H1 (cell line): ENCODE data around the gene FAM181A. TPM values are rescaled to one million over a fixed set of nuclear protein-coding genes. Genes with fewer than 3 reads are reported as not detected.

Source experiments
- CTCF ChIA-PET: fragments of 300-600 bp; sonication (Branson Sonifier 250); formaldehyde crosslinking; loops from one replicate; lab custom pipeline; 2021; ENCODE audit not compliant: partially characterized antibody; lab: Charles Lee
- POLR2A ChIA-PET: fragments of 300-600 bp; sonication (Branson Sonifier 250); formaldehyde crosslinking; loops from one replicate; lab custom pipeline; 2021; ENCODE audit warnings: inconsistent platforms; ENCODE audit not compliant: partially characterized antibody; lab: Charles Lee
- DNase-seq, 2 experiments: peaks; one replicate each; pipeline versions ENCODE4 v3.0.0 to v3.0.0-alpha.2; 2010 to 2022; ENCODE audit warnings: low spot score in 2 of 2, low read depth in 1 of 2, mixed read lengths in 1 of 2
- FAIRE-seq: peaks from 2 replicates; lab custom pipeline; 2011; peaks lifted over from hg19 to GRCh38; lab: Jason Lieb, UNC
- H2AFZ ChIP-seq: 2 replicates; pipeline ENCODE4 v1.8.1; 2012; ENCODE audit warnings: low read length, inconsistent platforms
- H2AK5ac ChIP-seq: 2 replicates; pipeline ENCODE4 v1.6.1; 2013; ENCODE audit warnings: low read depth, low read length
- H2BK120ac ChIP-seq: replicated peaks from 2 replicates; pipeline ENCODE3; 2013; ENCODE audit warnings: low read depth, low read length, inconsistent platforms
- H2BK12ac ChIP-seq: 2 replicates; pipeline ENCODE4 v1.6.1; 2013; ENCODE audit warnings: low read depth, low read length
- H2BK15ac ChIP-seq: 2 replicates; pipeline ENCODE4 v1.6.1; 2013; ENCODE audit warnings: low read length
- H2BK20ac ChIP-seq: 2 replicates; pipeline ENCODE4 v1.6.1; 2013; ENCODE audit warnings: low read length
- H2BK5ac ChIP-seq: 2 replicates; pipeline ENCODE4 v1.6.1; 2013; ENCODE audit warnings: low read depth, low read length
- H3K14ac ChIP-seq: 2 replicates; pipeline ENCODE4 v1.6.1; 2013; ENCODE audit warnings: inconsistent platforms; ENCODE audit not compliant: insufficient read length
- H3K18ac ChIP-seq: 2 replicates; pipeline ENCODE4 v1.6.1; 2013; ENCODE audit warnings: low read length; ENCODE audit errors: extremely low read depth
- H3K23ac ChIP-seq: 2 replicates; pipeline ENCODE4 v1.6.1; 2013; ENCODE audit warnings: inconsistent platforms; ENCODE audit not compliant: insufficient read length
- H3K23me2 ChIP-seq: 2 replicates; pipeline ENCODE4 v1.6.1; 2013; ENCODE audit warnings: low read depth, low read length
- H3K27ac ChIP-seq: 2 replicates; pipeline ENCODE4 v1.6.1; 2011; ENCODE audit warnings: low read depth, low read length, inconsistent platforms
- H3K27me3 ChIP-seq, 4 experiments: replicated peaks in 1 of 4; 1 replicate in 1 of 4; 2 replicates in 3 of 4; pipeline versions ENCODE4 v1.6.1 to v1.8.1; 2011 to 2013; ENCODE audit warnings: low read length in 3 of 4, mild to moderate bottlenecking in 3 of 4, inconsistent platforms in 2 of 4, mixed read lengths in 2 of 4, moderate library complexity in 1 of 4; ENCODE audit not compliant: control insufficient read depth in 3 of 4, insufficient read depth in 3 of 4; ENCODE audit errors: extremely low read depth in 1 of 4
- H3K36me3 ChIP-seq, 4 experiments: 2 replicates each; pipeline versions ENCODE4 v1.6.1 to v1.8.1; 2011 to 2013; ENCODE audit warnings: mild to moderate bottlenecking in 4 of 4, low read length in 3 of 4, moderate library complexity in 2 of 4, control low read depth in 1 of 4, inconsistent platforms in 1 of 4; ENCODE audit not compliant: insufficient read depth in 4 of 4, control insufficient read depth in 2 of 4
- H3K4ac ChIP-seq: replicated peaks from 2 replicates; pipeline ENCODE3; 2013; ENCODE audit warnings: low read length, low read depth, mixed read lengths, inconsistent platforms; ENCODE audit not compliant: insufficient read length
- H3K4me1 ChIP-seq, 4 experiments: replicated peaks in 1 of 4; 1 replicate in 1 of 4; 2 replicates in 3 of 4; pipeline versions ENCODE4 v1.6.1 to v1.8.1; 2011 to 2013; ENCODE audit warnings: low read length in 3 of 4, inconsistent platforms in 2 of 4, mixed read lengths in 1 of 4; ENCODE audit not compliant: insufficient read depth in 4 of 4, control insufficient read depth in 3 of 4
- H3K4me2 ChIP-seq, 2 experiments: 2 replicates each; pipeline versions ENCODE4 v1.6.1 to v1.8.1; 2011 to 2013; ENCODE audit warnings: low read depth in 2 of 2, low read length in 2 of 2, control low read depth in 1 of 2, inconsistent platforms in 1 of 2, mild to moderate bottlenecking in 1 of 2; ENCODE audit not compliant: insufficient read depth in 1 of 2
- H3K4me3 ChIP-seq, 4 experiments: fragments of 200-600, 300-600 bp in 1 of 4; sonication (generic), shearing (Covaris generic), sonication (Bioruptor Twin) in 1 of 4; 2 replicates each; pipeline versions ENCODE4 v1.5.1 to v1.8.1; 2011 to 2016; ENCODE audit warnings: low read length in 4 of 4, low read depth in 3 of 4, control low read depth in 2 of 4, inconsistent platforms in 2 of 4, mild to moderate bottlenecking in 2 of 4, mixed read lengths in 1 of 4, moderate library complexity in 1 of 4; ENCODE audit not compliant: insufficient read depth in 2 of 4; ENCODE audit errors: extremely low read depth in 1 of 4
- H3K56ac ChIP-seq: replicated peaks from 2 replicates; pipeline ENCODE3; 2013; ENCODE audit warnings: low read depth, mild to moderate bottlenecking, mixed read lengths, low read length, inconsistent platforms; ENCODE audit not compliant: insufficient read length
- H3K79me1 ChIP-seq: 2 replicates; pipeline ENCODE4 v1.6.1; 2013; ENCODE audit warnings: low read depth, low read length, control low read depth
- H3K79me2 ChIP-seq, 2 experiments: 2 replicates each; pipeline versions ENCODE4 v1.6.1 to v1.8.1; 2012 to 2013; ENCODE audit warnings: low read length in 2 of 2, mild to moderate bottlenecking in 2 of 2, inconsistent platforms in 1 of 2; ENCODE audit not compliant: insufficient read depth in 2 of 2, control insufficient read depth in 1 of 2
- H3K9ac ChIP-seq, 4 experiments: replicated peaks in 1 of 4; 1 replicate in 1 of 4; 2 replicates in 3 of 4; pipeline versions ENCODE4 v1.6.1 to v1.8.1; 2011 to 2013; ENCODE audit warnings: low read depth in 3 of 4, low read length in 3 of 4, control low read depth in 2 of 4, mild to moderate bottlenecking in 2 of 4, moderate library complexity in 2 of 4, inconsistent platforms in 1 of 4; ENCODE audit errors: extremely low read depth in 1 of 4
- H3K9me3 ChIP-seq, 2 experiments: 2 replicates each; pipeline versions ENCODE4 v1.6.1 to v1.8.1; 2012 to 2013; ENCODE audit warnings: mild to moderate bottlenecking in 2 of 2, moderate library complexity in 2 of 2, control low read depth in 1 of 2, inconsistent platforms in 1 of 2, low read depth in 1 of 2, low read length in 1 of 2, mixed read lengths in 1 of 2; ENCODE audit not compliant: insufficient read depth in 2 of 2
- H4K20me1 ChIP-seq, 2 experiments: replicated peaks in 1 of 2; 2 replicates each; pipeline versions ENCODE3 to v1.8.1; 2011 to 2013; ENCODE audit warnings: inconsistent platforms in 2 of 2, low read length in 2 of 2, mild to moderate bottlenecking in 1 of 2; ENCODE audit not compliant: insufficient read depth in 2 of 2, control insufficient read depth in 1 of 2
- H4K5ac ChIP-seq: 2 replicates; pipeline ENCODE4 v1.6.1; 2013; ENCODE audit warnings: low read length, low read depth, mixed read lengths, inconsistent platforms; ENCODE audit not compliant: insufficient read length
- H4K8ac ChIP-seq: 2 replicates; pipeline ENCODE4 v1.8.0; 2013; ENCODE audit warnings: mild to moderate bottlenecking, moderate library complexity, low read length, inconsistent platforms; ENCODE audit not compliant: insufficient read depth; ENCODE audit errors: extremely low read depth
- H4K91ac ChIP-seq: replicated peaks from 2 replicates; pipeline ENCODE3; 2013; ENCODE audit warnings: low read length, mixed read lengths, inconsistent platforms; ENCODE audit not compliant: insufficient read length
- CHD2 ChIP-seq: IDR thresholded peaks from 2 replicates; pipeline ENCODE4 v1.6.1; 2012; ENCODE audit warnings: low read length, improper control_type of control experiment
- GABPA ChIP-seq: IDR thresholded peaks from 2 replicates; pipeline ENCODE4 v1.6.1; 2011; ENCODE audit warnings: mild to moderate bottlenecking, low read length, moderate library complexity, borderline replicate concordance; ENCODE audit not compliant: insufficient read depth
- HDAC2 ChIP-seq, 2 experiments: fragments of 300-600 bp in 1 of 2; sonication (generic) in 1 of 2; IDR thresholded peaks; 2 replicates each; pipeline ENCODE4 v1.6.1; 2011 to 2012; ENCODE audit warnings: low read depth in 2 of 2, low read length in 2 of 2, mild to moderate bottlenecking in 2 of 2, moderate library complexity in 2 of 2, borderline replicate concordance in 1 of 2, inconsistent platforms in 1 of 2
- JUND ChIP-seq: IDR thresholded peaks from 2 replicates; pipeline ENCODE4 v1.6.1; 2011; ENCODE audit warnings: mild to moderate bottlenecking, improper control_type of control experiment, low read length
- NANOG ChIP-seq: IDR thresholded peaks from 2 replicates; pipeline ENCODE4 v1.6.1; 2011; ENCODE audit warnings: low read length, low read depth, mild to moderate bottlenecking, inconsistent platforms; ENCODE audit not compliant: insufficient read depth, poor library complexity, severe bottlenecking
- POU5F1 ChIP-seq: IDR thresholded peaks from 2 replicates; pipeline ENCODE4 v1.6.1; 2011; ENCODE audit warnings: low read depth, mild to moderate bottlenecking, low read length, moderate library complexity
- RBBP5 ChIP-seq: IDR thresholded peaks from 2 replicates; pipeline ENCODE4 v1.7.1; 2012; ENCODE audit warnings: low read depth, mild to moderate bottlenecking, inconsistent platforms, low read length, moderate library complexity, borderline replicate concordance
- SRF ChIP-seq: IDR thresholded peaks from 2 replicates; pipeline ENCODE4 v1.6.1; 2011; ENCODE audit warnings: mild to moderate bottlenecking, low read depth, low read length, moderate library complexity
- WGBS, 2 experiments: shearing (Covaris generic) in 1 of 2; methylation state at CpG; one replicate each; pipeline versions ENCODE4 v1.1.6 to v1.1.7; 2013 to 2015; ENCODE audit warnings: low lambda C conversion rate in 2 of 2, mixed read lengths in 2 of 2, inconsistent platforms in 1 of 2, low coverage in 1 of 2, missing lambda C conversion rate in 1 of 2; ENCODE audit not compliant: insufficient replicate concordance in 2 of 2, insufficient coverage in 1 of 2, insufficient read length in 1 of 2; ENCODE audit errors: extremely low coverage in 1 of 2, missing lambda C conversion rate in 1 of 2; 5-methylcytosine and 5-hydroxymethylcytosine counted together
- polyA plus RNA-seq, 7 experiments: library from polyadenylated mRNA; depleted of rRNA in 3 of 7; stranded (reverse) in 5 of 7; unstranded in 2 of 7; fragments of >200 nt in 5 of 7; fragments of 200-250 nt in 2 of 7; gene quantifications; 1 replicate in 5 of 7; 2 replicates in 1 of 7; 4 replicates in 1 of 7; pipeline versions ENCODE4 v1.2.1 to v1.2.3, GENCODE V29; 2011 to 2013; ENCODE audit warnings: missing spikeins in 2 of 7, mixed read lengths in 2 of 7
- total RNA-seq: library from RNA; stranded (reverse); fragmentation: NEBNext Ultra II Directional; extraction: Animal tissue kit (Norgen Biotek cat#: 25700); gene quantifications from 2 replicates; pipeline ENCODE4 v1.2.1, GENCODE V29; 2021

FAM181A gene
- total and polyA plus RNA-seq, 2 of the 8 experiments (the other 6 are each of a cell fraction or from before 2014, with no cell fraction given), result not detected

DNA sequence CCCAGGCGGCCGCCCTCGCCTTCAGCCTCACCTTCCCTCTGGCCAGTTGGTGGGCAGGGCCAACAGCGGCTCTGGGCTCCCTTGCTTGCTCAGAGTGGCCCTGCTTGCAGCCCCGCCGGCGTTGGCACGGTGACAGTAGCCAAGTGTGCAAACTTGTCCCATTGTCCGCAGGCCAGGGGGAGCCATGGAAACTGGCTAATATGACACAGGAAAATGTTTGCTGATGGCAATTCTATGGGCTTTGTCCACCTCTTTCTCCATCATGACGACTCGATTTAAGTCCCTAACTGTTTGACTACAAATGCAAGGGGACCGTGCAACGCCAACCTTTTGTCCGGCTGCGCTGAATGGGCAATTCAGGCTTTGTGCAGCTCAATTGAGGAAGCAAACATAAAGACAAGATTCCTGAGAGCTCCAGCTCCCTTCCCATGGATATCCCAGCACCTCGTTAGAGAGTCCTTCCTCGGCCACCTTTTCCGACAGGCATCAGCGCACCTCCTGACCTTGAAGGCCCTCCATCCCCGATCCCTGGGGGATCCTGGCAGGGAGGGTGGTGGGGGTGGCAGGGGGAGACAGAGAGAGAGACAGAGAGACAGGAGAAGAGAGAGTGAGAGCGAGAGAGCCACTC lies 785 bp upstream of the FAM181A start:
- Histone ChIP-seq H3K14ac (no peak overlapping the region), H3K79me2 (no peaks in the 10 kb centered on the region), H3K4me3 (no peak overlapping the region), H3K23me2 (no peaks in the 10 kb centered on the region), H4K91ac (no peak overlapping the region), H3K4me2 (no peak overlapping the region), H2BK15ac (no peak overlapping the region), H3K9me3 (no peaks in the 10 kb centered on the region), H3K36me3 (no peaks in the 10 kb centered on the region), H2AFZ (no peak overlapping the region), H3K18ac (no peak overlapping the region), H3K27me3 (no peaks in the 10 kb centered on the region), H3K23ac (no peak overlapping the region), H2BK12ac (no peak overlapping the region), H4K8ac (no peak overlapping the region), H4K5ac (no peak overlapping the region), H3K4ac (no peak overlapping the region), H2AK5ac (no peak overlapping the region), H2BK5ac (no peak overlapping the region), H2BK20ac (no peak overlapping the region), H2BK120ac (no peak overlapping the region), H3K79me1 (no peaks in the 10 kb centered on the region), H3K27ac (no peak overlapping the region), H3K9ac (no peak overlapping the region), H4K20me1 (no peaks in the 10 kb centered on the region), H3K4me1 (peaks cover 0 to 5% (median 0%) of the 10 kb centered on the region in 4 experiments; a peak in 1 of 7 replicates), H3K56ac (no peak overlapping the region)
- DNase-seq (no peak), FAIRE-seq (no peak)
- POLR2A ChIA-PET, result interaction anchor here (1.6 kb wide), 1 partner anchor 9 kb away, joined by 4 read pairs; no protein-coding TSS in a partner anchor
- CTCF ChIA-PET, result interaction anchor here (1.0 to 3.7 kb wide), 5 partner anchors 11 to 382 kb away, joined by 3 to 29 read pairs (median 3); no protein-coding TSS in a partner anchor
- TF ChIP-seq JUND, result no peak
- no peak for TF ChIP-seq HDAC2 (IDR thresholded peaks at IDR 0.05; ENCODE audit: borderline replicate concordance in 1 of 2, low read depth in 2 of 2, low read length in 2 of 2)
- TF ChIP-seq RBBP5, result no peak
- TF ChIP-seq SRF, result no peak
- TF ChIP-seq POU5F1, result no peak
- no peak for TF ChIP-seq NANOG
- TF ChIP-seq GABPA, result no peak
- TF ChIP-seq CHD2, result no peak
- WGBS, 2 experiments, result 89% methylated on average over 20 of the region's 21 CpGs; no CpG with 5 or more reads in 1 of the 2 experiments
